Panc1 (cell line): ENCODE data around the gene TMTC2.

Experiments used
- POLR2AphosphoS5 ChIP-seq: IDR thresholded peaks from 2 replicates; pipeline ENCODE4 v1.6.1; 2012; ENCODE audit warnings: mild to moderate bottlenecking, low read depth, low read length, moderate library complexity
- TF ChIP-seq, protein P1 (sequence below): fragments of 450-650 bp; IDR thresholded peaks from 2 replicates; pipeline ENCODE4 v1.5.1; 2017; ENCODE audit warnings: mild to moderate bottlenecking

DNA sequence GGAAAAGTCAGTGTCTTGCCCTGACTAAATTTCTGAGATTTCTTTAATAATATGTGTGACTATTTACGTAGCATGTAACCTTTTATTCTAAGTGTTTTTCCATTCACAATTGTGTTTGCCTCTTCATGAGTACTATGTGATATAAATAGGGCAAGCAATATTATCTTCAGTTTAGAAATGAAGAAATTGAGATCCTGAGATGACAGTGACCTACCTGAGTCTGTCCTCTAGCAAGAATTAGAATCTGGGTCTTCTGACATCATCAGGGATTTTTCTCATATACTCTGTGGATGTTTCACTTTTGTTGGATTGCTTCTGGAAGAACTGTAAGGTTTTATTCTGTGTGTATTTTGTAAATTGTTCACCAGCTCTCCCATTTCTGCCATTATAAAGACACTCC lies 35.0 kb downstream of the TMTC2 start:
- TF ChIP-seq, protein P1, sequence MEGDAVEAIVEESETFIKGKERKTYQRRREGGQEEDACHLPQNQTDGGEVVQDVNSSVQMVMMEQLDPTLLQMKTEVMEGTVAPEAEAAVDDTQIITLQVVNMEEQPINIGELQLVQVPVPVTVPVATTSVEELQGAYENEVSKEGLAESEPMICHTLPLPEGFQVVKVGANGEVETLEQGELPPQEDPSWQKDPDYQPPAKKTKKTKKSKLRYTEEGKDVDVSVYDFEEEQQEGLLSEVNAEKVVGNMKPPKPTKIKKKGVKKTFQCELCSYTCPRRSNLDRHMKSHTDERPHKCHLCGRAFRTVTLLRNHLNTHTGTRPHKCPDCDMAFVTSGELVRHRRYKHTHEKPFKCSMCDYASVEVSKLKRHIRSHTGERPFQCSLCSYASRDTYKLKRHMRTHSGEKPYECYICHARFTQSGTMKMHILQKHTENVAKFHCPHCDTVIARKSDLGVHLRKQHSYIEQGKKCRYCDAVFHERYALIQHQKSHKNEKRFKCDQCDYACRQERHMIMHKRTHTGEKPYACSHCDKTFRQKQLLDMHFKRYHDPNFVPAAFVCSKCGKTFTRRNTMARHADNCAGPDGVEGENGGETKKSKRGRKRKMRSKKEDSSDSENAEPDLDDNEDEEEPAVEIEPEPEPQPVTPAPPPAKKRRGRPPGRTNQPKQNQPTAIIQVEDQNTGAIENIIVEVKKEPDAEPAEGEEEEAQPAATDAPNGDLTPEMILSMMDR = no peak
- TF ChIP-seq POLR2AphosphoS5 = no peak
